ENCODE data around the gene RERE.
A peak's percentile ranks its signal among the peaks of the same experiment; 100 is the strongest.
"Not testable (repeated sequence)": the region's sequence is repeated elsewhere in the genome, so short reads cannot be mapped to it uniquely, and the experiment has no call there.

RERE gene

DNA sequence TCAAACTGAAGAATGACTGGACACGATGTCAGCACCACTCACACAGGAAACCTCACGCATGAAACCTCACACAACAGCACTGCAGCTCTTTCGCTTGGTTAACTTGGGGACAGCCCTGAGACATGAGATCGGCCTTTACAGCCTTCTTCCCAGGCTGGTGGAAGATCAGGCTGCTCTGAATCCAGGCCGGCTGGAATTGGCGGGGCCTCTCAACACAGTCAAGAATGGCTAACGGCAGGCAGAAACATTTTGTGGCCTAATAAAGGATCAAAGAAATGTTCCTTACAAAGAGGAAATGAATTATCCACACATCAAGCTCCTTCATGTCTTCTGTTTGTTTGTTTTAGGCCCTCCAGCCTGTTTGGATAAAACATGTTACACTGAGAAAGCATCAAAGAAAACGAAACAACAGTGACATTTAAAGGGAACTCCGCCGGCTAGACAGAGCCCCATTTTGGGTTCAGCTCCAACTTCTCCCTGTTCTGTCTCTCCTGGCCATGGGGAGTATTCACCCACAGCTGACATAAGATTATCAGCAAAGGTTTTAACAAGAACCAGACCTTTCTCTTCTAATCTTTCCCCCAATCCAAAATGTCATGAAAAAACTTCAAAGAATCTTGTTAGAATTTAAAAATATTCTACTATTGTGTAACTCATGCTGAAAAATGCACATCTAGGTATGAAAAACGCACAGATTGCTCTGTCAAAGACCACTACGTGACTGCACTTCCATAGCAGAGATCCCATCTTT is 368.4 kb downstream of the RERE start:
- DNase-seq (ENCODE audit: low read depth): no peak

GRCh38 chr1:8448505-8448904 is 368.9 kb downstream of the RERE start:
- not testable (repeated sequence) for DNase-seq (ENCODE audit: low read depth)

- DNase-seq (ENCODE audit: low read depth): no peak
Measured at GRCh38 chr1:8447616-8448150, 369.8 kb downstream of the RERE start.

DNA sequence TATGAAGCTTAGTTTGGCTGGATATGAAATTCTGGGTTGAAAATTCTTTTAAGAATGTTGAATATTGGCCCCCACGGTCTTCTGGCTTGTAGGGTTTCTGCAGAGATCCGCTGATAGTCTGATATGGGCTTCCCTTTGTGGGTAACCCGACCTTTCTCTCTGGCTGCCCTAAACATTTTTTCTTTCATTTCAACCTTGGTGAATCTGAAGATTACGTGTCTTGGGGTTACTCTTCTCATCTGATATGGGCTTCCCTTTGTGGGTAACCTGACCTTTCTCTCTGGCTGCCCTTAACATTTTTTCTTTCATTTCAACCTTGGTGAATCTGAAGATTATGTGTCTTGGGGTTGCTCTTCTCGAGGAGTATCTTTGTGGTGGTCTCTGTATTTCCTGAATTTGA is 371.3 kb downstream of the RERE start:
- not testable (repeated sequence) for DNase-seq (ENCODE audit: low read depth)

GRCh38 chr1:8443558-8444194 is 373.8 kb downstream of the RERE start:
- no peak for DNase-seq (ENCODE audit: low read depth)

DNA sequence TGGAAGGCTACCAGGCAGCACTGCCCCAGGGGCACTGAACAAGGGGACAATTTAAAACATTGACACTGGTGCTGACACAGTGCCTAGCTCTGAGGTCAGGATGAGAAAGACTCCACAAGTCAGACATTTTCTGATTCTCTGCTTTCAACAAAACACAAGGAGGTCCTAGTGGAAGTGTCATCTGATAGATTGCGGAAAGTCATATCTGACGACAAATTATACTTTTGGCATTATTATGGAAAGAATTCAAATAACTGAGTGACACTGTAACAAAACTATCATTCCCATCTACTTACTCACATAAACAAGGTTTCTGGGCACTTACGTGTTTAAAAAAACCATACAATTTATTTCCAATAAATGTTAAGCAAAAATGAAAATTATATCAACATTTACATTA is 376.0 kb downstream of the RERE start:
- no peak for DNase-seq (ENCODE audit: low read depth)

DNA sequence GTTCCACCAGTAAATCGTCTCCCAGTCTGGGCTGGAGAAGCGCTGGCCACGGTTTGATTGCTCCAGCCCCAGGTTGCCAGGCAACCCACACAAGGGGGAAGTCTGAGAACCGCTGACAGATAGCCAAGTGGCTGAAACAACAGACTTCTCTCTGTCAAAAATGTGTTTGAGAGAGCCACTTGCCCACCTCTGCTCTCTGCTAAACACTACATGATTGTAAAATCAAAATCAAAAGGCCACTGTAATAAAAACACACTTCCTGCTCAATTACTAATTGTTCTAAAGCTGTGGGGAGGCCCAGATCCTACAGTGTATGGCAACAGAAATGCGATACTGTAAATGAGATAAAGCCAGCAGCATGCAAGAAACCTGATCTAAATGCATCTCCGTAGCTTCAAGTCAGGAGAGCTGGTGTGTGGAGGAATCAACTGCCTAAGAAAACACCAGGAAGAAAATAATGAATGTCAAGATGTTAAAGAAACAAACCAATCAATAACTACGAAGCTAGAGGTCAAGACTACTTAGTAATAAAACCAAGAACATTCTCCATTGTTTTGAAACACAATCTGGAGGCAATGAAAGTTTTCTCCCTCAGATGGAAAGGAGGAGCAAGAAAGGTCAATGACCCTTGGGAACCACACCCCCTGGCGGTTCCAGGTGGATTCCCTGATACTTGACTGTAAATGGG is 378.3 kb downstream of the RERE start:
- no peak for DNase-seq (ENCODE audit: low read depth)

DNA sequence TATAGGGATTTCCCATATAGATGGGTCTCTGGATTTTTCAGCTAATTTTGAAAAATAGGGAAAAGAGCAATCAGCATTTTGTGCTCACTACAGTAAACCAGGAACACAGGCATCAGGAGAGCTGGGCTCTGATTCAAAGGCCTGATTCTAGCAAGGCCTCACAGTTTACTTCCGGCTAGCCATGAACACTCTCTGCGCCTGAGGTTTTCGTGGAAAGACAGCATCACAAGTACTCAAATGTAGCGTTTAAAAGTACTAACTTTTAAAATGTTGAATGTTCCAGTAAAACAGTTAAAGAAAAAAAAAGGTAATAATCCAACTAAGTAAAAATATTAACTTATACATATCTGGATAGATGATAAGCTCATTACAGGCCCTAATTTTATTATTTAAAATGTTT is 379.0 kb downstream of the RERE start:
- no peak for DNase-seq (ENCODE audit: low read depth)

GRCh38 chr1:8437347-8437746 is 380.1 kb downstream of the RERE start:
- no peak for DNase-seq (ENCODE audit: low read depth)

DNA sequence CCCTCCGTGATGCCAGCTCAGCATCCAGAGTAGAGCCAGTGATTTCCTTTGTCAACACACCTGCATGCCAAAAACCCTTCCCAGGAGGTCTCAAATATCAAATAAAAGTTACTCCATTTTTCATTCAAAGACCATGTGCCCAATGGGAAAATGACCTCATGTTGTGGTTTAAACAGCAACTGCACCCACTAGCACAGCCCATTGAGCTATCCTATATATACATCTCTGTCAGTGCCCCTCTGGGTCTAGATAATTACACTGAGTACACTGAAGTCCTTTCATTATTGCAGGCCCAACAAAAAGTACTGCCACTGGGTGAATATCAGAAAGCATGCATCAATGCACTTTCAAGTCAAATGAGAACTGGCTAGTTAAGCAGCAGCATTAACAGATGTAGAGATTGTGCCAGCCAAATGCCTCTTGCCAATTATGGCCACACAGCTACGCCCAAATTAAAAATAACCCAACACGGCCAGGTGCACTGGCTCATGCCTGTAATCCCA is 381.8 kb downstream of the RERE start:
- no peak for DNase-seq (ENCODE audit: low read depth)

DNA sequence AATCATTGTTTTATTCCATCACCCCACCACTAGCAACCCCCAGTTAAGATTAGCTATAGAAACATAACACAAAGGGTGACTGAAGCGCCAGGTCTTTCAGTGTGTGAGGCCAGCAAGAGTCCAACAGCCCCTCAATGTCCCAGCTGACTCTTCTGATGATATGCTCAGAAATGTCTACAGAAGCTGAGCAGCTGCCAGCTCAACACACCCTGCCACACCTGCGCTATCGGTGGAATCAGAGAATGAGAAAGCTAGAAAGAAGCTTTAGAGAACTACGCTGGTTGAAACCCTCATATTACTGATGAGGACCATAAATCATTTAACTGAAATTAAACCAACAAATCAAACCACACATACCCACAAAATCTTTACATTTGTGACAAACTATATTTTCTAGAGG is 383.3 kb downstream of the RERE start:
- DNase-seq (ENCODE audit: low read depth): no peak

DNA sequence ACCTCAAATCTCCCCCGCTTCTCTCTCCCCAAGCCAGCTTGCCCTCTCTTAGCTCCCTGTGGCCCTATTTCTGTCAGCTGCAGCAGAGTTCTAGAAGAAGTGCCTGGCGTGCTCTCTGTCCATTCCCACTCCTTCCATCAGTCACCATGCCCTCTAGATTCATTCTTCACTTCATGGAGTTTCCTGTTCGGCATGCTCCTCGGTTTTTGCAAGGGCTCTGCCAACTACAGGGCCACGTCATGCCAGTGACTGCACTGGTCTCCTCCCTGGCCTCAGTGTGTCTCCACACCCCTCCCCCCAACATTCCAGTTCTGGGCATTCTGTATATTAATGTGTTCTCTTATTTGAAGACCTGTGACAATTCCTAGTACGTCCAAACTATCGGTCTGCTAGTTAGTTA is 385.7 kb downstream of the RERE start:
- no peak for DNase-seq (ENCODE audit: low read depth)

DNA sequence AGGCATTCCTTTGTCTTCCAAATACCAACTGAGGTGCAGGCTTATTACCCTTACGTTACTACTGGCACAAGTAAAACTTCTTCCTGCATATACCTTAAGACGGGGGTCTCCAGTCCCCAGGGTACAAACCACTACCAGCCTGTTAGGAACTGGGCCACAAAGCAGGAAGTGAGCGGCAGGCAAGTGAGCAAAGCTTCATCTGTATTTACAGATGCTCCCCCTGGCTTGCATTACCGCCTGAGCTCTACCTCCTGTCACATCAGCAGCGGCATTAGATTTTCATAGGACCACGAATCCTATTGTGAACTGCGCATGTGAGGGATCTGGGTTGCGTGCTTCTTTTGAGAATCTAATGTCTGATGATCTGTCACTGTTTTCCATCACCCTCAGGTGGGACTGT is 386.4 kb downstream of the RERE start:
- DNase-seq (ENCODE audit: low read depth): no peak

GRCh38 chr1:8430476-8430875 is 387.0 kb downstream of the RERE start:
- no peak for DNase-seq (ENCODE audit: low read depth)

DNA sequence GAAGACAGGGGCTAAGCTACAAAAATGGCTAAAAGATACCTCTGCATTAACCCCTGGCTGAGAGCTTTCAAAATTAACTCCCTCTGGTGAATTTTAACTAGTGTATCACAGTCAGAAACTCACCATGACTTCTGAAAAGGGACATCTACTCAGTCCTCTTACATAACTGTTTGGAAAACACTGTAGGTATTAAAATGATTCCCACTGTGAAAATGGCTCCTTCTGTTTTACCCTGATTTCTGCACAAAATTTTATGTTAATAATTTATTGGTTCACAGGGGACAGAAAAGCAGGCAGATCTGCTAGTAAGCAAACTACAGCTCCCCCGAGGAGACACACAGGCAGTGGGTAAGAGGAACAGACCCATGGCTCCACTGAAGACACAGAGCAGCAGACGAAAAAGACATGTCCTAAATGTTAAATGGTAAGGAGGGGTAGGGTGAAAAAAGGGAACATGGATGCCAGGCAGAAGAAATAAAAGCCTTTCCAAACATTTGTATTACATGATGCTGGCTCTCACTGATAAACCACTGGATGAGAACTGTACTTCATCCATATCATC is 387.8 kb downstream of the RERE start:
- DNase-seq (ENCODE audit: low read depth): no peak

DNA sequence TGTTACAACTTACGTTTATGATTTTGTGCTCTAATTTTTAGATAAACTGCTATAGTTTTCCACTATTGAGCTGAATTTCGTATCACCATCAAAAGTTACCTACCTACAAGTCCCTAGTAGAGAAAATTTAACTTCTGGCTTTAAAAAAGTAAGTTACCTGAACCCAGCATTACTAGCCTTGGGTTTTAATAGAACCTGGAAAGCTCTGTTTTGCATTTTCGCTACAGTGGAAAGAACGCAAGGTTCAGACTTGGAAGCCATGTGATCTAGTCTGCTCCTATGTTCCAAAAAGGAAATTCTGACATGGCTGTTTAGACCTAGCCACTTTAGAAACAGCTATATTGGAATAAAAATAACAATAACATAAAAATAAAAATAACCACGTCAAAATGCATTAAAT is 389.0 kb downstream of the RERE start:
- DNase-seq (ENCODE audit: low read depth): no peak

- DNase-seq (ENCODE audit: low read depth): no peak
Measured at GRCh38 chr1:8427986-8428385, 389.5 kb downstream of the RERE start.

GRCh38 chr1:8427493-8427892 is 389.9 kb downstream of the RERE start:
- no peak for DNase-seq (ENCODE audit: low read depth)

- DNase-seq (ENCODE audit: low read depth): no peak
Measured at GRCh38 chr1:8426996-8427395, 390.4 kb downstream of the RERE start.

GRCh38 chr1:8425781-8426161 is 391.7 kb downstream of the RERE start:
- no peak for DNase-seq (ENCODE audit: low read depth)

GRCh38 chr1:8425150-8425780 is 392.2 kb downstream of the RERE start:
- DNase-seq (ENCODE audit: low read depth): no peak

DNA sequence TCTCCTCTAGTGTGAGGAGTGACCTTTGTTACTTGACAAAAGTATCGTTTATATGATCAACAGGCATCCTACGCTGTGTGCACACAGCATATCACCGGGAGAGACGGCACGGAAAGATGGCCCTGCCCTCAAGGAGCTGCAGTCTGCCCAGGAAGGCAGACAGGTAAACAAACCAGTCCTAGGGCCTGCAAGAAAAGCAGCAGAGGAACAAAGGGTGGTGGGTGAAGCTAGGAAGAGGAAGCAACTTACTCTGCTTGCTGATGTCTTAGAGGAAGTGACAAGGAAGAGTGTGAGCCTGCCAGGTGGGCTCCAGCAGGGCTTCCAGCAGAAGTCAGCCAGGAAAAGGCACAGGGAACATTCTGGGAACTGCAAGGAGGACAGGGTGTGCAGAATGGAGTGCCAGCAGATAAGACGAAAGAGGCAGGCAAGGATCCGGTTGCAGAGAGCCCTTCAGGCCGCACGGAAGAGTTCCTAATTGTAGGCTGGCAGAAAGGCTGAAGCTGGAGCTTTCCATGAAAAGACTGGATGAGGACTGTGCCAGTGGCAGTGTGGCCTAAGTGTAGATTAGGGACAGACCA is 392.8 kb downstream of the RERE start:
- DNase-seq (ENCODE audit: low read depth): peak; percentile 25

Measured in activated T-cell treated with anti-CD3 and anti-CD28 coated beads for 48 hours (primary cell).